ENCODE measurements around the gene MIPOL1. TPM values are rescaled to one million over a fixed set of nuclear protein-coding genes. Genes with fewer than 3 reads are reported as not detected.

MIPOL1 gene
- total and polyA plus RNA-seq, 2 donors (not counting 3 experiments of a cell fraction or from before 2014, with no cell fraction given): 3.4 to 33.5 TPM

GRCh38 chr14:37376944-37377609, 179.3 kb downstream of the MIPOL1 start:
- Histone ChIP-seq H3K27me3 (ENCODE audit: control insufficient read depth in 2 of 2, insufficient read depth in 2 of 2, low read length in 2 of 2) (no peaks in the 10 kb centered on the region), H3K4me3 (replicated peaks in 1 of 3; ENCODE audit: insufficient read depth in 1 of 3, low read depth in 1 of 3, low read length in 3 of 3) (no peak overlapping the region), H4K20me1 (replicated peaks; ENCODE audit: control insufficient read depth, extremely low read depth, insufficient read depth, low read length) (no peaks in the 10 kb centered on the region), H3K79me2 (ENCODE audit: control insufficient read depth, insufficient read depth, low read length) (no peaks in the 10 kb centered on the region), H3K4me2 (ENCODE audit: insufficient read depth, low read length) (no peak overlapping the region), H3K4me1 (ENCODE audit: control insufficient read depth, extremely low read depth, insufficient read depth, low read length) (no peaks in the 10 kb centered on the region), H3K9me1 (replicated peaks; ENCODE audit: control insufficient read depth, extremely low read depth, insufficient read depth, low read length) (no peaks in the 10 kb centered on the region), H3K9ac (replicated peaks; ENCODE audit: extremely low read depth, insufficient read depth, low read length) (no peak overlapping the region), H3K27ac (ENCODE audit: insufficient read depth, low read depth, low read length) (no peak overlapping the region), H3K9me3 (replicated peaks; ENCODE audit: control insufficient read depth, insufficient read depth, low read length) (no peaks in the 10 kb centered on the region), H2AFZ (ENCODE audit: low read depth, low read length) (no peak overlapping the region), H3K36me3 (ENCODE audit: control insufficient read depth in 2 of 2, extremely low read depth in 1 of 2, insufficient read depth in 2 of 2, low read length in 2 of 2) (no peaks in the 10 kb centered on the region)
- dilution Hi-C loops (cut with MboI; ENCODE audit: extremely low pct_ligation_motif_present, low sequenced_read_pairs) (no loop called here), intact Hi-C loops (cut with micrococcal nuclease) (no loop called here)
- DNase-seq (ENCODE audit: low read depth, low spot score): no peak
- CTCF ChIA-PET: no interaction called here
- no peak for FAIRE-seq
- no TSS peak for BruUV-seq (replicated peaks)
- TF ChIP-seq POLR2AphosphoS5 (IDR thresholded peaks at IDR 0.05; ENCODE audit: insufficient read depth, low read depth, low read length): no peak
- no peak for TF ChIP-seq CTCF (IDR thresholded peaks at IDR 0.05; ENCODE audit: extremely low read depth in 1 of 2, insufficient read depth in 1 of 2, low read depth in 1 of 2, low read length in 2 of 2)
- TF ChIP-seq, protein P1, sequence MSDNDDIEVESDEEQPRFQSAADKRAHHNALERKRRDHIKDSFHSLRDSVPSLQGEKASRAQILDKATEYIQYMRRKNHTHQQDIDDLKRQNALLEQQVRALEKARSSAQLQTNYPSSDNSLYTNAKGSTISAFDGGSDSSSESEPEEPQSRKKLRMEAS (IDR thresholded peaks at IDR 0.05; ENCODE audit: insufficient read depth, insufficient read length): no peak
- no peak for TF ChIP-seq FOS (IDR thresholded peaks at IDR 0.05; ENCODE audit: borderline replicate concordance, insufficient read depth, low read length)
- TF ChIP-seq GATA2 (IDR thresholded peaks at IDR 0.05; ENCODE audit: insufficient read depth, insufficient read length, low read depth, low read length): no peak
- TF ChIP-seq POLR2A (IDR thresholded peaks at IDR 0.05; ENCODE audit: low read depth, low read length): no peak
- TF ChIP-seq MYC (IDR thresholded peaks at IDR 0.05; ENCODE audit: low read depth, low read length): no peak
- no peak for TF ChIP-seq EZH2 (IDR thresholded peaks at IDR 0.05; ENCODE audit: borderline replicate concordance, low read depth, low read length, severe bottlenecking)
- TF ChIP-seq JUN (IDR thresholded peaks at IDR 0.05; ENCODE audit: borderline replicate concordance, insufficient read depth, insufficient read length, low read depth): no peak
- POLR2A ChIA-PET: no interaction called here
